Measurements from ENCODE around the gene FALEC.

The FALEC gene

GRCh38 chr1:150557065-150557600 lies 41.6 kb downstream of the FALEC start:
- TF ChIP-seq HDGF (IDR thresholded peaks at IDR 0.05; ENCODE audit: borderline replicate concordance), result no peak
- no peak for TF ChIP-seq FOXM1 (IDR thresholded peaks at IDR 0.05; ENCODE audit: borderline replicate concordance)
- no peak for TF ChIP-seq FOXK2 (IDR thresholded peaks at IDR 0.05)
- no peak for TF ChIP-seq L3MBTL2 (conservative IDR thresholded peaks at IDR 0.05)

GRCh38 chr1:150557813-150558212 lies 42.3 kb downstream of the FALEC start:
- ChIA-PET POLR2A (interaction anchor here (11.7 kb wide), 1 partner anchor 20 kb away, joined by 260 read pairs; the partner anchor contains the start of gene MCL1), CTCF (no interaction called here)
- DNase-seq (ENCODE audit: extremely low spot score), result no peak
- TF ChIP-seq ZNF384 (IDR thresholded peaks at IDR 0.05) (no peak), NFRKB (IDR thresholded peaks at IDR 0.05) (no peak), HDGF (IDR thresholded peaks at IDR 0.05; ENCODE audit: borderline replicate concordance) (no peak), PKNOX1 (IDR thresholded peaks at IDR 0.05) (no peak), TARDBP (IDR thresholded peaks at IDR 0.05) (no peak), ARNT (IDR thresholded peaks at IDR 0.05) (no peak), SP1 (IDR thresholded peaks at IDR 0.05) (no peak), BHLHE40 (IDR thresholded peaks at IDR 0.05; ENCODE audit: borderline replicate concordance) (no peak)

More at GRCh38 chr1:150557065-150557600, 41.6 kb downstream of the FALEC start:
- CTCF ChIA-PET, result no interaction called here
- POLR2A ChIA-PET, result interaction anchor here (1.3 to 11.7 kb wide), 3 partner anchors 21 to 23 kb away, joined by 5 to 260 read pairs (median 5); partner anchors contain the start of gene MCL1
- no peak for DNase-seq (ENCODE audit: extremely low spot score)

- ChIA-PET POLR2A (interaction anchor here (11.7 kb wide), 1 partner anchor 19 kb away, joined by 260 read pairs; the partner anchor contains the start of gene MCL1), CTCF (interaction anchor here (0.6 kb wide), 1 partner anchor 10 kb away, joined by 3 read pairs; no protein-coding TSS in a partner anchor)
- DNase-seq (ENCODE audit: extremely low spot score), result no peak
- TF ChIP-seq CTBP1 (IDR thresholded peaks at IDR 0.05; ENCODE audit: borderline replicate concordance) (no peak), L3MBTL2 (conservative IDR thresholded peaks at IDR 0.05) (no peak), FOXM1 (IDR thresholded peaks at IDR 0.05; ENCODE audit: borderline replicate concordance) (no peak), LEF1 (IDR thresholded peaks at IDR 0.05; ENCODE audit: borderline replicate concordance) (no peak), BHLHE40 (IDR thresholded peaks at IDR 0.05; ENCODE audit: borderline replicate concordance) (no peak), PKNOX1 (IDR thresholded peaks at IDR 0.05) (no peak), NFRKB (IDR thresholded peaks at IDR 0.05) (no peak), FOXA1 (IDR thresholded peaks at IDR 0.05) (no peak), TARDBP (IDR thresholded peaks at IDR 0.05) (no peak), ARNT (IDR thresholded peaks at IDR 0.05) (no peak), ZNF384 (IDR thresholded peaks at IDR 0.05) (no peak)
Measured at GRCh38 chr1:150558303-150558704, 42.8 kb downstream of the FALEC start.

GRCh38 chr1:150558761-150559655 lies 43.5 kb downstream of the FALEC start:
- TF ChIP-seq SUZ12 (IDR thresholded peaks at IDR 0.05) (no peak), BHLHE40 (IDR thresholded peaks at IDR 0.05; ENCODE audit: borderline replicate concordance) (no peak), PKNOX1 (IDR thresholded peaks at IDR 0.05) (no peak), NFRKB (IDR thresholded peaks at IDR 0.05) (no peak), SP1 (IDR thresholded peaks at IDR 0.05) (no peak), TARDBP (IDR thresholded peaks at IDR 0.05) (no peak), CTBP1 (IDR thresholded peaks at IDR 0.05; ENCODE audit: borderline replicate concordance) (no peak)
- ChIA-PET POLR2A (interaction anchor here (11.7 kb wide), 1 partner anchor 19 kb away, joined by 260 read pairs; the partner anchor contains the start of gene MCL1), CTCF (interaction anchor here (0.6 to 4.0 kb wide), 16 partner anchors 7 to 446 kb away, joined by 3 to 19 read pairs (median 4); partner anchors contain the start of genes ADAMTSL4, ENSA and FALEC)
- no peak for DNase-seq (ENCODE audit: extremely low spot score)

GRCh38 chr1:150559656-150560010 lies 44.1 kb downstream of the FALEC start:
- ChIA-PET POLR2A (interaction anchor here (11.7 kb wide), 1 partner anchor 18 kb away, joined by 260 read pairs; the partner anchor contains the start of gene MCL1), CTCF (interaction anchor here (0.6 to 4.0 kb wide), 19 partner anchors 7 to 446 kb away, joined by 3 to 19 read pairs (median 4); partner anchors contain the start of genes ADAMTSL4, ENSA and FALEC)
- no peak for TF ChIP-seq NFRKB (IDR thresholded peaks at IDR 0.05)
- no peak for TF ChIP-seq LEF1 (IDR thresholded peaks at IDR 0.05; ENCODE audit: borderline replicate concordance)
- TF ChIP-seq ELF4 (IDR thresholded peaks at IDR 0.05), result no peak
- TF ChIP-seq L3MBTL2 (conservative IDR thresholded peaks at IDR 0.05), result no peak
- TF ChIP-seq SP1 (IDR thresholded peaks at IDR 0.05), result no peak
- no peak for TF ChIP-seq CTBP1 (IDR thresholded peaks at IDR 0.05; ENCODE audit: borderline replicate concordance)
- no peak for TF ChIP-seq ZNF384 (IDR thresholded peaks at IDR 0.05)
- DNase-seq (ENCODE audit: extremely low spot score), result no peak

- no peak for TF ChIP-seq ZNF384 (IDR thresholded peaks at IDR 0.05)
- no peak for TF ChIP-seq ELF4 (IDR thresholded peaks at IDR 0.05)
- no peak for TF ChIP-seq FOXK2 (IDR thresholded peaks at IDR 0.05)
- TF ChIP-seq TARDBP (IDR thresholded peaks at IDR 0.05), result no peak
- TF ChIP-seq BHLHE40 (IDR thresholded peaks at IDR 0.05; ENCODE audit: borderline replicate concordance), result no peak
- no peak for TF ChIP-seq ARNT (IDR thresholded peaks at IDR 0.05)
- TF ChIP-seq SUZ12 (IDR thresholded peaks at IDR 0.05), result no peak
- no peak for TF ChIP-seq LEF1 (IDR thresholded peaks at IDR 0.05; ENCODE audit: borderline replicate concordance)
- no peak for TF ChIP-seq HDGF (IDR thresholded peaks at IDR 0.05; ENCODE audit: borderline replicate concordance)
- TF ChIP-seq FOXA1 (IDR thresholded peaks at IDR 0.05), result no peak
- peak; percentile 87 for DNase-seq (ENCODE audit: extremely low spot score)
- CTCF ChIA-PET, result interaction anchor here (0.6 to 4.0 kb wide), 25 partner anchors 8 to 445 kb away, joined by 3 to 19 read pairs (median 4); partner anchors contain the start of genes ADAMTSL4, ENSA and FALEC
- POLR2A ChIA-PET, result interaction anchor here (3.7 to 11.7 kb wide), 2 partner anchors 18 to 69 kb away, joined by 32 to 260 read pairs; partner anchors contain the start of genes ENSA and MCL1
Measured at GRCh38 chr1:150560011-150560438, 44.5 kb downstream of the FALEC start.
